Neural cell (in vitro differentiated cells): ENCODE measurements around the gene GAS7. TPM values are rescaled to one million over a fixed set of nuclear protein-coding genes. Genes with fewer than 3 reads are reported as not detected.

Source experiments
- H2AFZ ChIP-seq: fragments of 200-600, 300-800 bp; sonication (generic), shearing (Covaris generic); 2 replicates; pipeline ENCODE4 v1.6.0; 2014; ENCODE audit warnings: low read depth, mild to moderate bottlenecking, antibody characterized with exemption, low read length, moderate library complexity
- H3F3A ChIP-seq: fragments of 200-600 bp; shearing (Covaris generic); 2 replicates; pipeline ENCODE4 v1.6.1; 2016; ENCODE audit warnings: mild to moderate bottlenecking, moderate library complexity, mixed read lengths, antibody characterized with exemption, low read length; ENCODE audit not compliant: insufficient read depth, poor library complexity, severe bottlenecking
- H3K27ac ChIP-seq: fragments of 200-600, 300-800 bp; sonication (generic), shearing (Covaris generic); 2 replicates; pipeline ENCODE4 v1.5.1; 2014; ENCODE audit warnings: mild to moderate bottlenecking, low read length, moderate library complexity
- H3K27me3 ChIP-seq: fragments of 300-800, 200-600 bp; sonication (generic), shearing (Covaris generic); 2 replicates; pipeline ENCODE4 v1.6.0; 2014; ENCODE audit warnings: mild to moderate bottlenecking, low read depth, low read length, moderate library complexity; ENCODE audit not compliant: insufficient read depth
- H3K36me3 ChIP-seq: fragments of 300-800, 200-600 bp; sonication (generic), shearing (Covaris generic); 2 replicates; pipeline ENCODE4 v1.5.1; 2014; ENCODE audit warnings: mild to moderate bottlenecking, antibody characterized with exemption, low read length, moderate library complexity; ENCODE audit not compliant: insufficient read depth
- H3K4me2 ChIP-seq: fragments of 300-800, 200-600 bp; sonication (generic), shearing (Covaris generic); 2 replicates; pipeline ENCODE4 v1.6.0; 2014; ENCODE audit warnings: mild to moderate bottlenecking, low read length
- H3K4me3 ChIP-seq: fragments of 300-800, 200-600 bp; sonication (generic), shearing (Covaris generic); 2 replicates; pipeline ENCODE4 v1.5.1; 2014; ENCODE audit warnings: mild to moderate bottlenecking, low read length, moderate library complexity
- H3K79me2 ChIP-seq: fragments of 200-600 bp; shearing (Covaris generic); replicated peaks from 2 replicates; pipeline ENCODE4 v1.6.0; 2014; ENCODE audit warnings: mild to moderate bottlenecking, low read length, moderate library complexity; ENCODE audit not compliant: insufficient read depth
- H3K9ac ChIP-seq: fragments of 300-800, 200-600 bp; sonication (generic), shearing (Covaris generic); 2 replicates; pipeline ENCODE4 v1.6.1; 2016; ENCODE audit warnings: mild to moderate bottlenecking, low read length, mixed read lengths
- H3K9me2 ChIP-seq: fragments of 200-600 bp; shearing (Covaris generic); 2 replicates; pipeline ENCODE4 v1.6.1; 2016; ENCODE audit warnings: mild to moderate bottlenecking, low read length, mixed read lengths; ENCODE audit not compliant: insufficient read depth
- H3K9me3 ChIP-seq: fragments of 200-600, 300-800 bp; sonication (generic), shearing (Covaris generic); 2 replicates; pipeline ENCODE4 v1.6.1; 2016; ENCODE audit warnings: mild to moderate bottlenecking, mixed run types, low read length, moderate library complexity, mixed read lengths
- H4K20me1 ChIP-seq: fragments of 200-600 bp; shearing (Covaris generic); 2 replicates; pipeline ENCODE4 v1.6.1; 2016; ENCODE audit warnings: mild to moderate bottlenecking, mixed run types; ENCODE audit not compliant: insufficient read depth
- CTCF ChIP-seq: fragments of 450-650 bp; IDR thresholded peaks from 2 replicates; pipeline ENCODE4 v1.5.1; 2014; ENCODE audit warnings: antibody characterized with exemption, mild to moderate bottlenecking, moderate library complexity; ENCODE audit not compliant: poor library complexity, severe bottlenecking
- EP300 ChIP-seq: fragments of 450-650 bp; conservative IDR thresholded peaks from 2 replicates; pipeline ENCODE4 v1.6.1; 2014; ENCODE audit warnings: antibody characterized with exemption, mild to moderate bottlenecking, moderate library complexity; ENCODE audit not compliant: poor library complexity, severe bottlenecking
- EZH2 ChIP-seq: fragments of 200-600, 300-800 bp; shearing (Covaris generic), sonication (generic); IDR thresholded peaks from 2 replicates; pipeline ENCODE4 v1.6.1; 2014; ENCODE audit warnings: antibody characterized with exemption, low read length, borderline replicate concordance, mild to moderate bottlenecking; ENCODE audit not compliant: insufficient read depth, poor library complexity, severe bottlenecking
- MXI1 ChIP-seq: fragments of 450-650 bp; conservative IDR thresholded peaks from 2 replicates; pipeline ENCODE4 v1.6.1; 2014; ENCODE audit warnings: antibody characterized with exemption, mild to moderate bottlenecking; ENCODE audit not compliant: poor library complexity, severe bottlenecking
- POLR2AphosphoS5 ChIP-seq: IDR thresholded peaks from 2 replicates; pipeline ENCODE4 v1.6.1; 2012
- RAD21 ChIP-seq: fragments of 450-650 bp; conservative IDR thresholded peaks from 2 replicates; pipeline ENCODE4 v1.6.1; 2014; ENCODE audit warnings: antibody characterized with exemption, mild to moderate bottlenecking, moderate library complexity
- REST ChIP-seq: IDR thresholded peaks from 2 replicates; pipeline ENCODE4 v1.6.1; 2012; ENCODE audit warnings: borderline replicate concordance
- SMC3 ChIP-seq: fragments of 450-650 bp; conservative IDR thresholded peaks from 2 replicates; pipeline ENCODE4 v1.6.1; 2014; ENCODE audit warnings: antibody characterized with exemption, mild to moderate bottlenecking, moderate library complexity; ENCODE audit not compliant: poor library complexity
- TAF1 ChIP-seq: IDR thresholded peaks from 2 replicates; pipeline ENCODE4 v1.6.1; 2012; ENCODE audit warnings: low read depth
- polyA plus RNA-seq: library from polyadenylated mRNA; depleted of rRNA; stranded (reverse); fragments of >200 nt; gene quantifications from 2 replicates; pipeline ENCODE4 v1.2.3, GENCODE V29; 2014

GAS7 gene
- polyA plus RNA-seq, 1 donor from 2014 or later: 23.6 TPM

- Histone ChIP-seq H4K20me1 (no peaks in the 10 kb centered on the region), H2AFZ (no peak overlapping the region), H3F3A (no peaks in the 10 kb centered on the region), H3K4me2 (no peak overlapping the region), H3K36me3 (no peaks in the 10 kb centered on the region), H3K27me3 (no peaks in the 10 kb centered on the region), H3K4me3 (no peak overlapping the region), H3K9me2 (no peaks in the 10 kb centered on the region), H3K27ac (no peak overlapping the region), H3K9ac (no peak overlapping the region), H3K79me2 (no peaks in the 10 kb centered on the region), H3K9me3 (no peaks in the 10 kb centered on the region)
- TF ChIP-seq EZH2: no peak
- no peak for TF ChIP-seq RAD21
- TF ChIP-seq REST: no peak
- TF ChIP-seq POLR2AphosphoS5: no peak
- TF ChIP-seq TAF1: no peak
- no peak for TF ChIP-seq SMC3
- no peak for TF ChIP-seq EP300
- TF ChIP-seq CTCF: no peak
- no peak for TF ChIP-seq MXI1
Measured at GRCh38 chr17:10243883-10244844, 45.8 kb upstream of the GAS7 start.

- H3K4me3 ChIP-seq: no peak overlapping the region
- no peak overlapping the region for H3K27ac ChIP-seq
- no peaks in the 10 kb centered on the region for H3K36me3 ChIP-seq
- H3K9me2 ChIP-seq: no peaks in the 10 kb centered on the region
- no peaks in the 10 kb centered on the region for H3K79me2 ChIP-seq
- H3K9ac ChIP-seq: no peak overlapping the region
- TF ChIP-seq EP300: no peak
- TF ChIP-seq RAD21: no peak
- no peak for TF ChIP-seq TAF1
- TF ChIP-seq CTCF: no peak
- TF ChIP-seq EZH2: no peak
- no peak for TF ChIP-seq SMC3
- TF ChIP-seq MXI1: no peak
- no peak for TF ChIP-seq POLR2AphosphoS5
- no peak for TF ChIP-seq REST
- no peaks in the 10 kb centered on the region for H3K9me3 ChIP-seq
- H4K20me1 ChIP-seq: no peaks in the 10 kb centered on the region
- no peak overlapping the region for H3K4me2 ChIP-seq
- H3K27me3 ChIP-seq: no peaks in the 10 kb centered on the region
- no peak overlapping the region for H2AFZ ChIP-seq
- no peaks in the 10 kb centered on the region for H3F3A ChIP-seq
Measured at GRCh38 chr17:10241781-10242180, 43.4 kb upstream of the GAS7 start.
